Mucosa of descending colon (tissue), 3 donors: Measurements from ENCODE around the gene KIRREL3. TPM values are rescaled to one million over a fixed set of nuclear protein-coding genes. Genes with fewer than 3 reads are reported as not detected.

ENCODE experiments used
- ATAC-seq: fragments of 200-7000 bp; cut with Tn5 transposase; one replicate; pipeline ENCODE4 v1.9.1; 2020; ENCODE audit warnings: mild to moderate bottlenecking, moderate library complexity
- DNase-seq, 3 donors: peaks; one replicate each; pipeline ENCODE4 v3.0.0-alpha.2; 2020
- H3K36me3 ChIP-seq: fragments of 200-600 bp; one replicate; pipeline ENCODE4 v1.8.0; 2021; ENCODE audit warnings: low read depth, mild to moderate bottlenecking
- H3K4me1 ChIP-seq: fragments of 200-600 bp; one replicate; pipeline ENCODE4 v1.8.0; 2021; ENCODE audit warnings: low read depth, mild to moderate bottlenecking
- H3K4me3 ChIP-seq: fragments of 200-600 bp; one replicate; pipeline ENCODE4 v1.8.0; 2021; ENCODE audit warnings: mild to moderate bottlenecking
- H3K9me3 ChIP-seq: fragments of 200-600 bp; one replicate; pipeline ENCODE4 v1.8.0; 2021; ENCODE audit warnings: mild to moderate bottlenecking
- CTCF ChIP-seq: fragments of 200-600 bp; IDR thresholded peaks from one replicate; pipeline ENCODE4 v1.8.0; 2022; ENCODE audit warnings: antibody characterized with exemption, mild to moderate bottlenecking
- intact Hi-C, 2 donors: fragments of 100-400 bp; cut with DNase I in 1 of 2; cut with micrococcal nuclease in 1 of 2; formaldehyde crosslinking; loops; one replicate each; pipeline versions ENCODE4 v1.11.0 to v1.11.1; 2022; cut with DNase I, micrococcal nuclease
- total RNA-seq, 3 donors: library from RNA; stranded (reverse); fragmentation: NEBNext Ultra II Directional in 2 of 3; extraction: Animal tissue kit (Norgen Biotek cat#: 25700) in 2 of 3; gene quantifications; one replicate each; pipeline versions ENCODE4 v1.2.1 to v1.2.4, GENCODE V29; 2021 to 2023
- donor health status: DM: no; HTN: no; CAD: no; lungs with moderate emphysema.
- donor health status: DM: no; HTN: no; CAD: no.
- donor health status: DM: no; HTN: yes; CAD: no.

Gene KIRREL3
- total RNA-seq, 3 donors from 2014 or later, result 0.23 to 2.4 (median 0.70) TPM

- intact Hi-C loops, result no loop called here
- no peaks in the 10 kb centered on the region for H3K9me3 ChIP-seq
- no peaks in the 10 kb centered on the region for H3K4me1 ChIP-seq
- DNase-seq (no peak), ATAC-seq (no peak)
- H3K36me3 ChIP-seq, result no peaks in the 10 kb centered on the region
- no peak overlapping the region for H3K4me3 ChIP-seq
- TF ChIP-seq CTCF, result no peak
Observed at GRCh38 chr11:126843096-126843495, 157.5 kb downstream of the KIRREL3 start.

- TF ChIP-seq CTCF, result no peak
- Histone ChIP-seq H3K9me3 (no peaks in the 10 kb centered on the region), H3K4me1 (no peaks in the 10 kb centered on the region), H3K36me3 (no peaks in the 10 kb centered on the region), H3K4me3 (no peak overlapping the region)
- DNase-seq (no peak), ATAC-seq (no peak)
- intact Hi-C loops, result no loop called here
Observed at GRCh38 chr11:126841999-126842398, 158.6 kb downstream of the KIRREL3 start.

GRCh38 chr11:126840975-126841374, 159.6 kb downstream of the KIRREL3 start:
- Histone ChIP-seq H3K9me3 (no peaks in the 10 kb centered on the region), H3K4me1 (no peaks in the 10 kb centered on the region), H3K36me3 (no peaks in the 10 kb centered on the region), H3K4me3 (no peak overlapping the region)
- ATAC-seq, result no peak
- no peak for DNase-seq
- TF ChIP-seq CTCF, result no peak
- intact Hi-C loops, result no loop called here

- no peak for DNase-seq
- Histone ChIP-seq H3K4me3 (no peak overlapping the region), H3K36me3 (no peaks in the 10 kb centered on the region), H3K9me3 (no peaks in the 10 kb centered on the region), H3K4me1 (no peaks in the 10 kb centered on the region)
- no peak for TF ChIP-seq CTCF
- intact Hi-C loops, result no loop called here
- ATAC-seq, result no peak
Observed at GRCh38 chr11:126840201-126840886, 160.2 kb downstream of the KIRREL3 start.

- intact Hi-C loops, result no loop called here
- DNase-seq (no peak), ATAC-seq (no peak)
- no peaks in the 10 kb centered on the region for H3K36me3 ChIP-seq
- H3K9me3 ChIP-seq, result no peaks in the 10 kb centered on the region
- no peak for TF ChIP-seq CTCF
- no peaks in the 10 kb centered on the region for H3K4me1 ChIP-seq
- no peak overlapping the region for H3K4me3 ChIP-seq
Observed at GRCh38 chr11:126839496-126839895, 161.1 kb downstream of the KIRREL3 start.

- intact Hi-C loops, result no loop called here
- Histone ChIP-seq H3K4me1 (no peaks in the 10 kb centered on the region), H3K4me3 (no peak overlapping the region), H3K36me3 (no peaks in the 10 kb centered on the region), H3K9me3 (no peaks in the 10 kb centered on the region)
- no peak for ATAC-seq
- no peak for DNase-seq
- TF ChIP-seq CTCF, result no peak
Observed at GRCh38 chr11:126838779-126839178, 161.8 kb downstream of the KIRREL3 start.
